ENCODE measurements around the gene DNAJB1.

Gene DNAJB1

GRCh38 chr19:14470031-14470876, 47.9 kb downstream of the DNAJB1 start:
- DNase-seq = no peak

GRCh38 chr19:14467816-14468215, 50.4 kb downstream of the DNAJB1 start:
- DNase-seq = peak; percentile 45

- DNase-seq = no peak
Observed at GRCh38 chr19:14467391-14467790, 50.8 kb downstream of the DNAJB1 start.

Measured in hematopoietic multipotent progenitor cell treated with erythropoietin and hydrocortisone succinate and interleukin-3 and kit ligand, for 4 days (in vitro differentiated cells).